ENCODE measurements around the gene F11R. TPM values are rescaled to one million over a fixed set of nuclear protein-coding genes. Genes with fewer than 3 reads are reported as not detected.

The F11R gene
- total and polyA plus RNA-seq, 12 donors: 7.1 to 22.7 (median 10.1) TPM

- H3K9me3 ChIP-seq: no peaks in the 10 kb centered on the region
- peaks cover 0 to 76% (median 0%) of the 10 kb centered on the region in 9 donors for H3K36me3 ChIP-seq
- ATAC-seq: no peak
- no peak overlapping the region for H3K4me3 ChIP-seq
- DNase-seq: no peak
- H3K27ac ChIP-seq: no peak overlapping the region
- H3K27me3 ChIP-seq: peaks cover 0 to 45% (median 16%) of the 10 kb centered on the region in 7 donors
- intact Hi-C loops (cut with DNase I): no loop called here
- 78 to 85% methylated on average over 6 of the region's 6 CpGs for WGBS, 2 donors
- TF ChIP-seq, protein P1, sequence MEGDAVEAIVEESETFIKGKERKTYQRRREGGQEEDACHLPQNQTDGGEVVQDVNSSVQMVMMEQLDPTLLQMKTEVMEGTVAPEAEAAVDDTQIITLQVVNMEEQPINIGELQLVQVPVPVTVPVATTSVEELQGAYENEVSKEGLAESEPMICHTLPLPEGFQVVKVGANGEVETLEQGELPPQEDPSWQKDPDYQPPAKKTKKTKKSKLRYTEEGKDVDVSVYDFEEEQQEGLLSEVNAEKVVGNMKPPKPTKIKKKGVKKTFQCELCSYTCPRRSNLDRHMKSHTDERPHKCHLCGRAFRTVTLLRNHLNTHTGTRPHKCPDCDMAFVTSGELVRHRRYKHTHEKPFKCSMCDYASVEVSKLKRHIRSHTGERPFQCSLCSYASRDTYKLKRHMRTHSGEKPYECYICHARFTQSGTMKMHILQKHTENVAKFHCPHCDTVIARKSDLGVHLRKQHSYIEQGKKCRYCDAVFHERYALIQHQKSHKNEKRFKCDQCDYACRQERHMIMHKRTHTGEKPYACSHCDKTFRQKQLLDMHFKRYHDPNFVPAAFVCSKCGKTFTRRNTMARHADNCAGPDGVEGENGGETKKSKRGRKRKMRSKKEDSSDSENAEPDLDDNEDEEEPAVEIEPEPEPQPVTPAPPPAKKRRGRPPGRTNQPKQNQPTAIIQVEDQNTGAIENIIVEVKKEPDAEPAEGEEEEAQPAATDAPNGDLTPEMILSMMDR (IDR thresholded peaks at IDR 0.05): no peak
- H3K4me1 ChIP-seq: peaks cover 0 to 18% (median 0%) of the 10 kb centered on the region in 9 donors
Measured at GRCh38 chr1:161059293-161059692, 38.3 kb upstream of the F11R start.

DNA sequence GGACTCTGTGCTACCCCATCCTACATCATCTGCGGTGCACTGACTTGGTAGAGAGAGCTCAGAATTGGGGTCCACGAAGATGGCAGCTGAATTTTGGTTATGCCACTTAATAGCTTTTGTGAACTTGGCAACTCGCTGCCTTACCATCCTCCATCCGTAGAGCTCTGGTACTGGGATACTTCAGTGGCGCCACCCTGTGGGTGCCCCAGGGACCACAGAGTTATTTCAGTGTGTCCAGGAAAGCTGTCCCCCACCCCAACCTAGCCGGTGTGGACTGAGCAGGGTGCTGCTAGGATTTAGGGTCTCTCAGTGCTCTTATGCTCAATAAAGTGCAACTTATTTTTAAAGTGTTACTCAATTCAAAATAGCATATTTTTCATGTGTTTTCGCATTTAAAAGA is 33.9 kb upstream of the F11R start:
- ATAC-seq (no peak), DNase-seq (no peak)
- Histone ChIP-seq H3K36me3 (peaks cover 0 to 92% (median 0%) of the 10 kb centered on the region in 9 donors), H3K27me3 (peaks cover 0 to 43% (median 17%) of the 10 kb centered on the region in 7 donors), H3K9me3 (no peaks in the 10 kb centered on the region), H3K27ac (no peak overlapping the region), H3K4me1 (peaks cover 0 to 4% (median 0%) of the 10 kb centered on the region in 9 donors), H3K4me3 (no peak overlapping the region)
- intact Hi-C loops (cut with DNase I): no loop called here
- TF ChIP-seq, protein P1 (IDR thresholded peaks at IDR 0.05): peak in 3 of 9 donors; percentile 17 to 27 (median 24)
- WGBS, 2 donors: 69 to 82% methylated on average over 7 of the region's 7 CpGs

DNA sequence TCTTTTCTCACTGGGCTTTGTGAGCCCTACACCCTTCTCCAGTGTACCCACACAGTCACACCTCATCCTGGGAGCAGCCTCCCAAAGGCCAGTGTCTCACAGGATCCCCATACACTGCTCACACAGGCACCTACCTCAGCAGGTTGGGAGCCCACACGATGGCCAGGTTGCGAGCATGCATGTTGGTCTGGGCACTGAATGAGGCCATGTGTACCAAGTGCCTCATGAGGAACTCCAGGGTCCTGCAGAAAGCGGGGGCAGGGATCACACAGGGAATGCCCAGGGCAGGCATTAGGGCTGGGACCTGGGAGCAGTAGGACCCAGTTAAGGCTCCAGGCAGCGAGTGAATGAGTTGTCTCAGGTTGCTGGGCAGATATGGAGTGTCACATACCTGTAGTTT is 33.3 kb upstream of the F11R start:
- Histone ChIP-seq H3K27me3 (peaks cover 0 to 43% (median 17%) of the 10 kb centered on the region in 7 donors), H3K27ac (no peak overlapping the region), H3K9me3 (no peaks in the 10 kb centered on the region), H3K4me1 (peaks cover 0 to 6% (median 0%) of the 10 kb centered on the region in 9 donors), H3K4me3 (no peak overlapping the region), H3K36me3 (peaks cover 0 to 92% (median 0%) of the 10 kb centered on the region in 9 donors)
- DNase-seq: no peak
- WGBS, 2 donors: 82 to 84% methylated on average over 4 of the region's 4 CpGs
- intact Hi-C loops (cut with DNase I): no loop called here
- peak in 1 of 8 donors; percentile 16 for ATAC-seq
- TF ChIP-seq, protein P1 (IDR thresholded peaks at IDR 0.05): no peak

DNA sequence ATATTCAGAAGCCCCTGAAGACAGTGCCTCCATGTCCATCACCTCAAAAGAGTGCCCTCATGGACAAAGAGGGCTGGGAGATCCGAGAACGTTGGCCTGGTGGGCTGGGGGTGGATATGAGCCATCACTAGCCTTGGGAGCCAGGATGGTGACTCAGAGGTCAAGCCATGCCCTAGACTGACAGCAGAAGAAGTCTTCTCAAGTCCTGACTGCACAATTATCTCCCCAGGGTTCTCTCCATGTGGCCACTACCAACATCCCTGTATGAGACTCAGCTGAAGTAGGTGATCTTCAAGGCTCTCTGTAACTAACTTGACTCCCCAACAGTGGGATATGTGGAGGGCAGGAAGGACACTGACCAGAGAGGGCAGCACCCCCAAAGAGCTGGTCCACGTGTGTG is 31.9 kb upstream of the F11R start:
- peaks cover 0 to 14% (median 0%) of the 10 kb centered on the region in 9 donors for H3K4me1 ChIP-seq
- no peak for ATAC-seq
- peaks cover 0 to 39% (median 17%) of the 10 kb centered on the region in 7 donors for H3K27me3 ChIP-seq
- no peak overlapping the region for H3K27ac ChIP-seq
- DNase-seq: no peak
- no peaks in the 10 kb centered on the region for H3K9me3 ChIP-seq
- TF ChIP-seq, protein P1 (IDR thresholded peaks at IDR 0.05): no peak
- WGBS, 2 donors: 75 to 86% methylated on average over 3 of the region's 3 CpGs
- intact Hi-C loops (cut with DNase I): no loop called here
- peaks cover 0 to 84% (median 0%) of the 10 kb centered on the region in 9 donors for H3K36me3 ChIP-seq
- H3K4me3 ChIP-seq: no peak overlapping the region

Measured in heart right ventricle (tissue), 16 donors.